SK-N-SH (cell line): ENCODE measurements around the gene FUT6. TPM values are rescaled to one million over a fixed set of nuclear protein-coding genes. Genes with fewer than 3 reads are reported as not detected.

ENCODE experiments used
- CTCF ChIA-PET: fragments of 300-600, 350-600 bp; formaldehyde crosslinking; extraction: SDS; loops from one replicate; lab custom pipeline; 2021; lab: Yijun Ruan, JAX
- POLR2A ChIA-PET: fragments of 350-600 bp; sonication (Branson Sonifier 250); formaldehyde crosslinking; extraction: SDS; loops from one replicate; lab custom pipeline; 2020; ENCODE audit warnings: antibody characterized with exemption, inconsistent platforms; lab: Yijun Ruan, JAX
- DNase-seq: peaks from one replicate; pipeline ENCODE4 v3.0.0; 2012
- H2AFZ ChIP-seq: fragments of 200-600 bp; sonication (generic); 2 replicates; pipeline ENCODE4 v1.8.1; 2016; ENCODE audit warnings: antibody characterized with exemption, mild to moderate bottlenecking, low read depth
- H3F3A ChIP-seq: fragments of 200-600 bp; sonication (generic); replicated peaks from 2 replicates; pipeline ENCODE3; 2016; ENCODE audit warnings: antibody characterized with exemption, mild to moderate bottlenecking; ENCODE audit not compliant: insufficient read depth
- H3K27ac ChIP-seq, 2 experiments: fragments of 200-500 bp in 1 of 2; fragments of 200-600 bp in 1 of 2; sonication (Bioruptor generic) in 1 of 2; sonication (generic), shearing (Covaris generic) in 1 of 2; 2 replicates each; pipeline versions ENCODE4 v1.5.1 to v1.6.1; 2014 to 2016; ENCODE audit warnings: low read depth in 2 of 2, inconsistent platforms in 1 of 2, low read length in 1 of 2, mild to moderate bottlenecking in 1 of 2, mixed read lengths in 1 of 2
- H3K27me3 ChIP-seq: fragments of 200-600 bp; sonication (generic), shearing (Covaris generic); 2 replicates; pipeline ENCODE4 v1.6.1; 2016; ENCODE audit warnings: mixed run types; ENCODE audit not compliant: insufficient read depth
- H3K36me3 ChIP-seq, 2 experiments: fragments of 200-500 bp in 1 of 2; fragments of 200-600 bp in 1 of 2; sonication (Bioruptor generic) in 1 of 2; sonication (generic) in 1 of 2; replicated peaks in 1 of 2; 2 replicates each; pipeline versions ENCODE3 to v1.5.1; 2014 to 2016; ENCODE audit warnings: low read length in 1 of 2, mild to moderate bottlenecking in 1 of 2; ENCODE audit not compliant: insufficient read depth in 2 of 2, control insufficient read depth in 1 of 2
- H3K4me1 ChIP-seq, 2 experiments: fragments of 200-500 bp in 1 of 2; fragments of 200-600 bp in 1 of 2; sonication (Bioruptor generic) in 1 of 2; sonication (generic), shearing (Covaris generic) in 1 of 2; 2 replicates each; pipeline versions ENCODE4 v1.5.1 to v1.6.1; 2014 to 2016; ENCODE audit warnings: low read depth in 1 of 2, low read length in 1 of 2, mixed run types in 1 of 2; ENCODE audit not compliant: insufficient read depth in 2 of 2, control insufficient read depth in 1 of 2
- H3K4me2 ChIP-seq: fragments of 200-600 bp; sonication (generic), shearing (Covaris generic); 2 replicates; pipeline ENCODE4 v1.6.1; 2017; ENCODE audit warnings: mixed run types
- H3K4me3 ChIP-seq, 2 experiments: fragments of 200-500 bp in 1 of 2; fragments of 200-600 bp in 1 of 2; sonication (Bioruptor generic) in 1 of 2; sonication (generic), shearing (Covaris generic) in 1 of 2; 2 replicates each; pipeline versions ENCODE4 v1.5.1 to v1.8.1; 2014 to 2016; ENCODE audit warnings: low read depth in 2 of 2, inconsistent platforms in 1 of 2, low read length in 1 of 2, mild to moderate bottlenecking in 1 of 2, mixed read lengths in 1 of 2, moderate library complexity in 1 of 2
- H3K79me2 ChIP-seq: fragments of 200-600 bp; sonication (generic); 2 replicates; pipeline ENCODE4 v1.8.1; 2017; ENCODE audit warnings: mild to moderate bottlenecking; ENCODE audit not compliant: insufficient read depth
- H3K9ac ChIP-seq: fragments of 200-600 bp; sonication (generic); 2 replicates; pipeline ENCODE4 v1.6.1; 2017; ENCODE audit warnings: mixed run types
- H3K9me2 ChIP-seq: fragments of 200-600 bp; sonication (generic); 2 replicates; pipeline ENCODE4 v1.6.1; 2017; ENCODE audit warnings: mixed run types
- H3K9me3 ChIP-seq: fragments of 200-600 bp; sonication (generic); 2 replicates; pipeline ENCODE4 v1.6.1; 2017; ENCODE audit warnings: mixed run types, mild to moderate bottlenecking, moderate library complexity
- H4K20me1 ChIP-seq: fragments of 200-600 bp; sonication (generic); 2 replicates; pipeline ENCODE4 v1.6.1; 2017; ENCODE audit warnings: mild to moderate bottlenecking, mixed run types; ENCODE audit not compliant: insufficient read depth
- EP300 ChIP-seq, 2 experiments: IDR thresholded peaks; 2 replicates each; pipeline versions ENCODE4 v1.4.0 to v1.6.1; 2012; ENCODE audit warnings: borderline replicate concordance in 1 of 2, low read depth in 1 of 2, low read length in 1 of 2
- FOSL2 ChIP-seq: IDR thresholded peaks from 2 replicates; pipeline ENCODE4 v1.4.0; 2012; ENCODE audit warnings: low read depth, mild to moderate bottlenecking, moderate library complexity, borderline replicate concordance
- GABPA ChIP-seq: IDR thresholded peaks from 2 replicates; pipeline ENCODE4 v1.4.0; 2012; ENCODE audit warnings: low read depth, mild to moderate bottlenecking
- JUND ChIP-seq: IDR thresholded peaks from 2 replicates; pipeline ENCODE4 v1.4.0; 2012
- MAX ChIP-seq: IDR thresholded peaks from 2 replicates; pipeline ENCODE4 v1.4.0; 2012; ENCODE audit warnings: low read depth
- MEF2A ChIP-seq: IDR thresholded peaks from 2 replicates; pipeline ENCODE4 v1.4.0; 2012; ENCODE audit warnings: low read depth, borderline replicate concordance
- POLR2AphosphoS5 ChIP-seq: IDR thresholded peaks from 2 replicates; pipeline ENCODE4 v1.6.1; 2012; ENCODE audit warnings: low read depth, low read length
- RFX5 ChIP-seq: IDR thresholded peaks from 2 replicates; pipeline ENCODE4 v1.6.1; 2012; ENCODE audit warnings: mild to moderate bottlenecking, improper control_type of control experiment, low read length
- SIN3A ChIP-seq: IDR thresholded peaks from 2 replicates; pipeline ENCODE4 v1.6.1; 2012; ENCODE audit warnings: low read depth, mild to moderate bottlenecking, low read length, moderate library complexity, borderline replicate concordance
- SMC3 ChIP-seq: IDR thresholded peaks from 2 replicates; pipeline ENCODE4 v1.6.1; 2012; ENCODE audit warnings: low read depth, low read length, improper control_type of control experiment
- TEAD4 ChIP-seq: IDR thresholded peaks from 2 replicates; pipeline ENCODE4 v1.4.0; 2012; ENCODE audit warnings: mild to moderate bottlenecking, borderline replicate concordance; ENCODE audit not compliant: insufficient read depth
- ZBTB33 ChIP-seq: IDR thresholded peaks from 2 replicates; pipeline ENCODE4 v1.4.0; 2012; ENCODE audit warnings: low read depth, borderline replicate concordance
- WGBS: methylation state at CpG from one replicate; pipeline ENCODE4 v1.1.6; 2017; ENCODE audit warnings: low lambda C conversion rate; 5-methylcytosine and 5-hydroxymethylcytosine counted together
- polyA plus RNA-seq, 3 experiments: library from polyadenylated mRNA; depleted of rRNA; stranded (reverse); fragments of >200 nt; gene quantifications; 2 replicates each; pipeline ENCODE4 v1.2.3, GENCODE V29; 2012

Gene FUT6
- polyA plus RNA-seq, 1 of the 3 experiments (the other 2 are of a cell fraction): not detected

GRCh38 chr19:5804516-5805461 lies 34.7 kb downstream of the FUT6 start, which contains the start of gene NRTN:
TSS of gene NRTN (plus strand) at chr19:5805067. CDS start at chr19:5824166, 19,099 bp downstream.
- no peaks in the 10 kb centered on the region for H3K79me2 ChIP-seq
- POLR2A ChIA-PET: interaction anchor here (1.1 to 1.5 kb wide), 3 partner anchors 23 to 91 kb away, joined by 3 to 15 read pairs (median 5); no protein-coding TSS in a partner anchor
- peak within 1 kb of the TSS; percentile 83 for H3K4me2 ChIP-seq
- WGBS: 11% methylated on average over 26 of the region's 107 CpGs
- TF ChIP-seq ZBTB33 (no peak), FOSL2 (no peak), GABPA (no peak), TEAD4 (no peak), POLR2AphosphoS5 (no peak), EP300 (IDR thresholded peaks at IDR 0.05; ENCODE audit: borderline replicate concordance in 1 of 2, low read depth in 1 of 2, low read length in 1 of 2) (no peak), SIN3A (no peak), JUND (no peak), SMC3 (no peak), MEF2A (no peak), MAX (no peak), RFX5 (no peak)
- TF ChIP-seq, all 33 proteins: peak for 0
- peaks cover 6% of the 10 kb centered on the region; the same call in 1 of the 2 replicates for H3K27me3 ChIP-seq
- no peak within 1 kb of the TSS for H3K27ac ChIP-seq
- H3K9me3 ChIP-seq: no peaks in the 10 kb centered on the region
- peaks cover 3 to 25% of the 10 kb centered on the region in 2 experiments; a peak in 1 of 4 replicates for H3K4me1 ChIP-seq
- CTCF ChIA-PET: interaction anchor here (0.6 to 3.9 kb wide), 82 partner anchors 9 to 343 kb away, joined by 3 to 73 read pairs (median 5); partner anchors contain the start of genes CAPS, DUS3L, FUT6 and NDUFA11
- H2AFZ ChIP-seq: peak within 1 kb of the TSS; percentile 99; the same call in 1 of the 2 replicates
- H4K20me1 ChIP-seq: no peaks in the 10 kb centered on the region
- H3K4me3 ChIP-seq: peak within 1 kb of the TSS; percentile 34 to 56; a peak in 3 of 4 replicates
- DNase-seq: peak; percentile 82
- no peaks in the 10 kb centered on the region for H3K9me2 ChIP-seq
- H3K36me3 ChIP-seq: no peaks in the 10 kb centered on the region
- no peaks in the 10 kb centered on the region for H3F3A ChIP-seq
- H3K9ac ChIP-seq: no peak within 1 kb of the TSS
